GM20000 (cell line): Measurements from ENCODE around the gene GATA2.
A peak's percentile ranks its signal among the peaks of the same experiment; 100 is the strongest.

Experiments used
- DNase-seq: peaks from one replicate; pipeline ENCODE4 v3.0.0; 2012; ENCODE audit warnings: low spot score
- CTCF ChIP-seq: IDR thresholded peaks from 2 replicates; pipeline ENCODE4 v1.5.1; 2012; ENCODE audit warnings: mild to moderate bottlenecking, control low read depth; ENCODE audit errors: extremely low read depth, missing control alignments

Gene GATA2

GRCh38 chr3:128489927-128490649 lies 2.9 kb downstream of the GATA2 start:
- DNase-seq: no peak
- TF ChIP-seq CTCF: no peak

GRCh38 chr3:128489674-128489926 lies 3.4 kb downstream of the GATA2 start:
- DNase-seq: no peak
- TF ChIP-seq CTCF: no peak

GRCh38 chr3:128488991-128489673 lies 3.9 kb downstream of the GATA2 start:
- peak; percentile 65 for DNase-seq
- no peak for TF ChIP-seq CTCF

- DNase-seq: no peak
These were observed 4.4 kb downstream of the GATA2 start for GRCh38 chr3:128488636-128488990.

GRCh38 chr3:128487813-128488635 lies 5.0 kb downstream of the GATA2 start:
- DNase-seq: peak; percentile 82
- no peak for TF ChIP-seq CTCF

More at GRCh38 chr3:128488636-128488990, 4.4 kb downstream of the GATA2 start:
- TF ChIP-seq CTCF: no peak

- TF ChIP-seq CTCF: no peak
- DNase-seq: no peak
These were observed 5.5 kb downstream of the GATA2 start for GRCh38 chr3:128487538-128487812.

- DNase-seq: no peak
- no peak for TF ChIP-seq CTCF
These were observed 6.1 kb downstream of the GATA2 start for GRCh38 chr3:128486681-128487537.
